H9 (cell line): Measurements from ENCODE around the gene B4GALNT2. TPM values are rescaled to one million over a fixed set of nuclear protein-coding genes. Genes with fewer than 3 reads are reported as not detected.

ENCODE experiments used
- DNase-seq: peaks from one replicate; pipeline ENCODE4 v3.0.0-alpha.2; 2017
- H2AFZ ChIP-seq: one replicate; pipeline ENCODE4 v1.6.1; 2013; ENCODE audit warnings: mild to moderate bottlenecking, low read length, control low read depth, moderate library complexity
- H2AK5ac ChIP-seq: 2 replicates; pipeline ENCODE4 v1.6.1; 2013; ENCODE audit warnings: low read length, control low read depth, mixed read lengths; ENCODE audit not compliant: insufficient read length
- H2BK120ac ChIP-seq: one replicate; pipeline ENCODE4 v1.6.1; 2013; ENCODE audit warnings: low read depth, mild to moderate bottlenecking, low read length, control low read depth, inconsistent platforms; ENCODE audit not compliant: poor library complexity, severe bottlenecking
- H2BK12ac ChIP-seq: 2 replicates; pipeline ENCODE4 v1.6.1; 2013; ENCODE audit warnings: low read length, control low read depth, mixed read lengths, low read depth; ENCODE audit not compliant: insufficient read length
- H2BK15ac ChIP-seq: 2 replicates; pipeline ENCODE4 v1.6.1; 2013; ENCODE audit warnings: low read depth, low read length, control low read depth
- H2BK20ac ChIP-seq: one replicate; pipeline ENCODE4 v1.6.1; 2013; ENCODE audit warnings: low read depth, mild to moderate bottlenecking, low read length, control low read depth, inconsistent platforms; ENCODE audit not compliant: poor library complexity, severe bottlenecking
- H2BK5ac ChIP-seq: 2 replicates; pipeline ENCODE4 v1.6.1; 2013; ENCODE audit warnings: low read length, control low read depth, mixed read lengths; ENCODE audit not compliant: insufficient read length
- H3K14ac ChIP-seq: 2 replicates; pipeline ENCODE4 v1.6.1; 2013; ENCODE audit warnings: low read length, control low read depth; ENCODE audit not compliant: insufficient read depth
- H3K18ac ChIP-seq: 2 replicates; pipeline ENCODE4 v1.6.1; 2013; ENCODE audit warnings: low read depth, mild to moderate bottlenecking, mixed read lengths, low read length, control low read depth; ENCODE audit not compliant: insufficient read length
- H3K23ac ChIP-seq: 2 replicates; pipeline ENCODE4 v1.6.1; 2013; ENCODE audit warnings: low read length, control low read depth, mixed read lengths, low read depth; ENCODE audit not compliant: insufficient read length
- H3K23me2 ChIP-seq: 2 replicates; pipeline ENCODE4 v1.6.1; 2013; ENCODE audit warnings: low read depth, mild to moderate bottlenecking, mixed read lengths, low read length, control low read depth; ENCODE audit not compliant: insufficient read length, poor library complexity, severe bottlenecking
- H3K27ac ChIP-seq: 2 replicates; pipeline ENCODE4 v1.5.1; 2013; ENCODE audit warnings: low read length, control low read depth, mixed read lengths, low read depth; ENCODE audit not compliant: insufficient read length
- H3K27me3 ChIP-seq: 2 replicates; pipeline ENCODE4 v1.6.1; 2013; ENCODE audit warnings: low read length, control low read depth, inconsistent platforms; ENCODE audit not compliant: insufficient read depth
- H3K4ac ChIP-seq: 2 replicates; pipeline ENCODE4 v1.6.1; 2013; ENCODE audit warnings: low read depth, mild to moderate bottlenecking, control low read depth, inconsistent platforms, low read length, moderate library complexity
- H3K4me1 ChIP-seq: 2 replicates; pipeline ENCODE4 v1.6.1; 2013; ENCODE audit warnings: low read length, control low read depth, inconsistent platforms; ENCODE audit not compliant: insufficient read depth
- H3K4me2 ChIP-seq: 2 replicates; pipeline ENCODE4 v1.6.1; 2013; ENCODE audit warnings: low read length, control low read depth, mixed read lengths; ENCODE audit not compliant: insufficient read length, insufficient read depth
- H3K56ac ChIP-seq: 2 replicates; pipeline ENCODE4 v1.6.1; 2013; ENCODE audit warnings: low read depth, mild to moderate bottlenecking, mixed read lengths, low read length, control low read depth; ENCODE audit not compliant: insufficient read length
- H3K79me1 ChIP-seq: 2 replicates; pipeline ENCODE4 v1.6.1; 2013; ENCODE audit warnings: low read depth, mild to moderate bottlenecking, moderate library complexity, low read length, control low read depth, inconsistent platforms; ENCODE audit not compliant: insufficient read depth, poor library complexity, severe bottlenecking
- H3K79me2 ChIP-seq: 2 replicates; pipeline ENCODE4 v1.6.1; 2013; ENCODE audit warnings: low read length, control low read depth, inconsistent platforms; ENCODE audit not compliant: insufficient read depth
- H3K9ac ChIP-seq: 2 replicates; pipeline ENCODE4 v1.6.1; 2013; ENCODE audit warnings: low read length, control low read depth, mixed read lengths; ENCODE audit not compliant: insufficient read length; ENCODE audit errors: extremely low read depth
- H3K9me3 ChIP-seq: one replicate; pipeline ENCODE4 v1.6.1; 2013; ENCODE audit warnings: low read depth, low read length, inconsistent platforms; ENCODE audit not compliant: control insufficient read depth
- H3T11ph ChIP-seq: one replicate; pipeline ENCODE4 v1.6.1; 2013; ENCODE audit warnings: mild to moderate bottlenecking, low read length, control low read depth, inconsistent platforms
- H4K20me1 ChIP-seq: one replicate; pipeline ENCODE4 v1.6.1; 2013; ENCODE audit not compliant: control insufficient read depth, insufficient read length, insufficient read depth
- H4K5ac ChIP-seq: 2 replicates; pipeline ENCODE4 v1.6.1; 2013; ENCODE audit warnings: low read depth, mild to moderate bottlenecking, mixed read lengths, low read length, control low read depth; ENCODE audit not compliant: insufficient read length
- H4K8ac ChIP-seq: replicated peaks from 2 replicates; pipeline ENCODE4 v1.6.1; 2013; ENCODE audit warnings: low read length, control low read depth, mixed read lengths, low read depth; ENCODE audit not compliant: insufficient read length
- H4K91ac ChIP-seq: 2 replicates; pipeline ENCODE4 v1.6.1; 2013; ENCODE audit warnings: low read depth, mild to moderate bottlenecking, moderate library complexity, mixed read lengths, low read length, control low read depth; ENCODE audit not compliant: insufficient read length
- H3K27ac Mint-ChIP-seq, 3 experiments: 2 replicates in 2 of 3; 3 replicates in 1 of 3; pipeline ENCODE4 v1.8.0; 2020 to 2021; ENCODE audit warnings: mixed read lengths in 3 of 3, mild to moderate bottlenecking in 1 of 3, moderate library complexity in 1 of 3
- H3K27me3 Mint-ChIP-seq: 2 replicates; pipeline ENCODE4 v1.8.0; 2021; ENCODE audit warnings: low read depth, mild to moderate bottlenecking, moderate library complexity, mixed read lengths
- H3K36me3 Mint-ChIP-seq, 3 experiments: 2 replicates in 2 of 3; 3 replicates in 1 of 3; pipeline ENCODE4 v1.8.0; 2020 to 2021; ENCODE audit warnings: low read depth in 3 of 3, mixed read lengths in 3 of 3; ENCODE audit not compliant: insufficient read depth in 1 of 3
- H3K4me1 Mint-ChIP-seq, 2 experiments: 2 replicates each; pipeline ENCODE4 v1.8.0; 2020; ENCODE audit warnings: mixed read lengths in 2 of 2
- H3K4me3 Mint-ChIP-seq, 2 experiments: 2 replicates in 1 of 2; 3 replicates in 1 of 2; pipeline ENCODE4 v1.8.0; 2020 to 2021; ENCODE audit warnings: mild to moderate bottlenecking in 2 of 2, mixed read lengths in 2 of 2, moderate library complexity in 1 of 2
- H3K9me3 Mint-ChIP-seq, 2 experiments: 2 replicates in 1 of 2; 3 replicates in 1 of 2; pipeline ENCODE4 v1.8.0; 2020; ENCODE audit warnings: mild to moderate bottlenecking in 2 of 2, mixed read lengths in 2 of 2, moderate library complexity in 1 of 2
- CTCF ChIP-seq: fragments of 200-600 bp; sonication (generic); conservative IDR thresholded peaks from 3 replicates; pipeline ENCODE4 v1.8.0; 2021; ENCODE audit warnings: antibody characterized with exemption, mild to moderate bottlenecking
- WGBS: extraction: QIAGEN DNeasy Blood & Tissue Kit; methylation state at CpG from one replicate; pipeline ENCODE4 v1.1.7; 2013; ENCODE audit warnings: missing lambda C conversion rate, low lambda C conversion rate, mixed read lengths; ENCODE audit not compliant: insufficient read length; ENCODE audit errors: extremely low coverage; 5-methylcytosine and 5-hydroxymethylcytosine counted together
- total RNA-seq: library from RNA; stranded (reverse); gene quantifications from 2 replicates; pipeline ENCODE4 v1.2.1, GENCODE V29; 2021

The B4GALNT2 gene
- total RNA-seq, 1 experiment from 2014 or later: not detected

GRCh38 chr17:49200423-49201083 is 68.0 kb downstream of the B4GALNT2 start:
- Histone ChIP-seq H4K5ac (no peak overlapping the region), H3K4ac (no peak overlapping the region), H3K27ac (no peak overlapping the region), H3K18ac (no peak overlapping the region), H2BK20ac (no peak overlapping the region), H3K9ac (no peak overlapping the region), H3K27me3 (no peaks in the 10 kb centered on the region; the same call in 1 of the 2 replicates), H3K79me2 (no peaks in the 10 kb centered on the region), H2AFZ (no peak overlapping the region), H2BK12ac (no peak overlapping the region), H4K20me1 (no peaks in the 10 kb centered on the region), H3K4me1 (no peaks in the 10 kb centered on the region), H3T11ph (no peak overlapping the region), H2BK5ac (no peak overlapping the region), H2BK15ac (no peak overlapping the region), H4K8ac (no peak overlapping the region), H4K91ac (no peak overlapping the region), H3K4me2 (no peak overlapping the region), H3K23ac (no peak overlapping the region), H3K79me1 (no peaks in the 10 kb centered on the region), H3K23me2 (no peaks in the 10 kb centered on the region), H2BK120ac (no peak overlapping the region), H3K56ac (no peak overlapping the region), H2AK5ac (no peak overlapping the region), H3K9me3 (no peaks in the 10 kb centered on the region), H3K14ac (no peak overlapping the region)
- Mint-ChIP-seq H3K36me3 (no peaks in the 10 kb centered on the region), H3K27me3 (peaks cover 28% of the 10 kb centered on the region), H3K27ac (peak overlapping the region in 1 of 3 experiments; percentile 70; a peak in 1 of 7 replicates), H3K9me3 (no peaks in the 10 kb centered on the region), H3K4me3 (no peak overlapping the region), H3K4me1 (peaks cover 0 to 3% of the 10 kb centered on the region in 2 experiments; a peak in 1 of 4 replicates)
- no peak for DNase-seq
- no peak for TF ChIP-seq CTCF
- no CpG with 5 or more reads among the region's 13 CpGs for WGBS
